CD4-positive, alpha-beta T cell treated with Interferon gamma for 1 hour (primary cell): ENCODE measurements around the gene TNF.

Experiments used
- DNase-seq: peaks from one replicate; pipeline ENCODE4 v3.0.0-alpha.2; 2020

TNF gene

DNA sequence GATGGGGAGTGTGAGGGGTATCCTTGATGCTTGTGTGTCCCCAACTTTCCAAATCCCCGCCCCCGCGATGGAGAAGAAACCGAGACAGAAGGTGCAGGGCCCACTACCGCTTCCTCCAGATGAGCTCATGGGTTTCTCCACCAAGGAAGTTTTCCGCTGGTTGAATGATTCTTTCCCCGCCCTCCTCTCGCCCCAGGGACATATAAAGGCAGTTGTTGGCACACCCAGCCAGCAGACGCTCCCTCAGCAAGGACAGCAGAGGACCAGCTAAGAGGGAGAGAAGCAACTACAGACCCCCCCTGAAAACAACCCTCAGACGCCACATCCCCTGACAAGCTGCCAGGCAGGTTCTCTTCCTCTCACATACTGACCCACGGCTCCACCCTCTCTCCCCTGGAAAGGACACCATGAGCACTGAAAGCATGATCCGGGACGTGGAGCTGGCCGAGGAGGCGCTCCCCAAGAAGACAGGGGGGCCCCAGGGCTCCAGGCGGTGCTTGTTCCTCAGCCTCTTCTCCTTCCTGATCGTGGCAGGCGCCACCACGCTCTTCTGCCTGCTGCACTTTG lies at the start of gene TNF:
TSS of gene TNF (plus strand) at position 231 of the 567 bp plus-strand sequence. CDS start at position 408, 177 bp downstream.
- DNase-seq: peak; percentile 88

DNA sequence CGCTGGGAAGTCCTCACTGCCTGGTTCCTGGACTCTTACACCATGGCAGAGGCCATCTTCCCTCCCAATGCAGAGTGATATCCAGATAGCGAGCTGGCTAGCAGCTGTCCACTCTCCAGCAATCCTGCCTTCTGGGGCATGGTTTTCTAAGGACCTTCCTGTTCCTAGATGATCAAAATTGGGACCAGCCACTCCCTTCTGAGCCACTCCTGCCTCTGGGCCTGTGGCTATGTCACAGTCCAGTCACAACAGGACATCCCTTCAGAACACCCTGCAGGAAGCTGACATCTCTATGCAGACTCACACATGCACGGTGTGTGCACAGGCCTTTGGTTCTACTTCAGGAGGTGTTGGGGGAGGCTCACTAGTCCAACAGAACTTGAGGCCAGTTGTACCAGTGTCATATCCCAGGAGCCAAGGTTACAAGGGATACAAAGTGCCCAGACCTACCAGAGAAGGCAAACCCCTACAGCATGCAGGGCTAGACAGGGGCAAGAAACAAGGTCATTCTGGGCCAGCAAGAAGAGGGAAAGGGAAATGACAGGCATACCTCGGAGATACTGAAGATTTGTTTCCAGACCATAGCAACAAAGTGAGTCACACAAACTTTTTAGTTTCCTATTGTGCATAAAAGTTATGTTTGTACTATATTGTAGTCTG lies 49.3 kb upstream of the TNF start:
- DNase-seq: no peak

DNA sequence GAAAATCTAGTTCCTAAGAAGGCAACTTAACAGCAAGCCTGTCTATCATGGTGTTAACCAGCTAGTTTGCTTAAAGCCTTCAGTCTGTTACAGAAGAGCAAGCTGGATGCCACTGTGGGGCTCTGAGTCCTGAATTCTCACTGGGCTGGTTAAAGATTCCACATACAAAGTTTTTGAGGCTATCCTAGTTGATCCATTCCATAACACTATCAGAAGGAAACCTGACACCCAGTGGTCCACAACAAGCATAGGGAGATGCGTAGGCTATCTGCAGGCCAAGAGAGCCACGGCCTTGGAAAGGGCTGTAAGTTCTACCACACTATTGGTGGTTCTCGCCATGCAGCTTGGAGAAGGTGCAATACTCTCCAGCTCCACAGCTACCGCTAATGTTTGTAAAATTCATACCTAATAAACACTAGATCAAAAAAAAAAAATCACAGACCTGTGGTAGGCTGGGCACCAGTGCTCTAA lies 47.0 kb upstream of the TNF start:
- no peak for DNase-seq

DNA sequence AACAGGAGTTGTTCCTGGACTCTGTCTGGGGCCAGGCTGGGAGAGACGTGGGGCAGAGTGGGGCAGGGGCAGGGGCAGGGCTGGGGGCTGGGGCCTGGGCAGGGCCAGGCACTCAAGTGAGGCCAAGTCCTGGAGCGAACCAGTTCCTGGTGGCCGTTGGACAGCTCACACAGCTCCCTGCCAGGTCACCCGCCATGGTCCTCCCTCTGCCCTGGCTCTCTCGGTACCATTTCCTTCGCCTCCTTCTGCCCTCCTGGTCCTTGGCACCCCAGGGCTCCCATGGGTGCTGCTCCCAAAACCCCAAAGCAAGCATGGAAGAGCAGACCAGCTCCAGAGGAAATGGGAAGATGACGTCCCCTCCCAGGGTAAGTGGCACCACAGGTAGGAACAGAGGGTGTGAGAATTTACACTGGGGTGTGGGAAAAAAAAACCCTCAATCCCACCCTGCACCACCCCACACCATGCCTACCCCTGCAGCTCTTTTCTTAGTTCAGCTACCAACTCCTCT lies 46.5 kb upstream of the TNF start, which contains the start of gene MCCD1:
TSS of gene MCCD1 (plus strand) at position 142 of the 508 bp plus-strand sequence. CDS start at position 195, 53 bp downstream.
- no peak for DNase-seq

DNA sequence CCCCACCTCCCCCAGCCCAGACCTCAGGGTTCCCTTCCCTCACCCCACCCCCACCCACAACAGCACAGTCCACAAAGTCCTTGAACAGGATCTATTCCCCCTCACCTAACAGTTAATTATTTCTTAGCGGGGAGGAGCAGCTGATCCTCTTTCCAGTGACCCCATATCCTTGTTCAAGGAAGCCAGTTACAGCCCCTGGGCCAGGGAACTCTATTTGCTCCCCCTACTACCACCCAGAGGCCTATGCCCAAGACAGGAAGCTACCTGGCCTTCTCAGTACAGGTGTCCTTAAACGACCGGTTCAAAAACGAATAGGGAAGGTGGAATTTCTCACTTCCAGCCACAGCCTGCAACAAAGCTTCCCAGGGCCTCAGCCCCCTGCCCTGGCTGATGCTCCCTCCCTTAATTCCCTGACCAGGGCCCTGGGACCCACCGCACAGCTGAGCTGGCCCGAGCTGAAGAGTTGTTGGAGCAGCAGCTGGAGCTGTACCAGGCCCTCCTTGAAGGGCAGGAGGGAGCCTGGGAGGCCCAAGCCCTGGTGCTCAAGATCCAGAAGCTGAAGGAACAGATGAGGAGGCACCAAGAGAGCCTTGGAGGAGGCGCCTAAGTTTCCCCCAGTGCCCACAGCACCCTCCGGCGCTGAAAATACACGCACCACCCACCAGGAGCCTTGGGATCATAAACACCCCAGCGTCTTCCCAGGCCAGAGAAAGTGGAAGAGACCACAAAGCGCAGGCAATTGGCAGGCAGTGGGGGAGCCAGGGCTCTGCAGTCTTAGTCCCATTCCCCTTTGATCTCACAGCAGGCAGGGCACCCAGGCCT lies 45.8 kb upstream of the TNF start:
- no peak for DNase-seq

DNA sequence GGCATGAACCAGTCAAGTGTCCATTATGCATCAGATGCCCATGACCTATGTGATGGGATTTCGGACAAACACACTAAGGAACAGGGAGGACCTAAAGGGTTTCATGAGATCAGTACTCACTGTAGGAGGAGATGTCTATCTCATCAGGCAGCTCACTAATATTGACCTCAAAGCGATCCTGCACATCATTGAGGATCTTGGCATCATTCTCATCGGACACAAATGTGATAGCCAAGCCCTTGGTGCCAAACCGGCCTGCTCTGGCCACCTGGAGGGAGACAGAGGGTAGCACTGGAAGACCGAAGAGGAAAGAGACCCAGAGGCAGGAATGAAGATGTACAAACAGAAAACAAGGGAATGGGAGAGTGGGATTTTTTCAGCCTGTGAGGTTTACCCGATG lies 44.7 kb upstream of the TNF start:
- DNase-seq: no peak

DNA sequence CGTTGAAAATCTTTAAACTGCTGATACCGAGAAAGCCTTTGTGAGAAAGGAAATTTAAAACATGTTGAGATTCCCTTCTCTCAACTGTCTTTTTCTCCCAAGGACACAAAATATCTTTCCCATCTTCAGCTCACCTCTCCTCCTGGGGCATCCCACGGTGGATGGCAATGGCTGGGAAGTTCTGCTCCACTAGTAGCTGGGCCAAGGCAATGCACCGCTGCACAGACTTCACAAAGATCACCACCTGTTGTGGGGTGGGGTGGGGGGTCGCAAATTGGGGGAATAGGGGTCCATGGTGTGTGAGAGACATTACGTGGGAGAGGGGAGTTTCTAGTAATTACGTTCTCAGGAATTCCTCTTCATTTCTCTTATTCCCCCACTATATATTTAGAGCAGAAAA lies 44.2 kb upstream of the TNF start:
- DNase-seq: no peak

DNA sequence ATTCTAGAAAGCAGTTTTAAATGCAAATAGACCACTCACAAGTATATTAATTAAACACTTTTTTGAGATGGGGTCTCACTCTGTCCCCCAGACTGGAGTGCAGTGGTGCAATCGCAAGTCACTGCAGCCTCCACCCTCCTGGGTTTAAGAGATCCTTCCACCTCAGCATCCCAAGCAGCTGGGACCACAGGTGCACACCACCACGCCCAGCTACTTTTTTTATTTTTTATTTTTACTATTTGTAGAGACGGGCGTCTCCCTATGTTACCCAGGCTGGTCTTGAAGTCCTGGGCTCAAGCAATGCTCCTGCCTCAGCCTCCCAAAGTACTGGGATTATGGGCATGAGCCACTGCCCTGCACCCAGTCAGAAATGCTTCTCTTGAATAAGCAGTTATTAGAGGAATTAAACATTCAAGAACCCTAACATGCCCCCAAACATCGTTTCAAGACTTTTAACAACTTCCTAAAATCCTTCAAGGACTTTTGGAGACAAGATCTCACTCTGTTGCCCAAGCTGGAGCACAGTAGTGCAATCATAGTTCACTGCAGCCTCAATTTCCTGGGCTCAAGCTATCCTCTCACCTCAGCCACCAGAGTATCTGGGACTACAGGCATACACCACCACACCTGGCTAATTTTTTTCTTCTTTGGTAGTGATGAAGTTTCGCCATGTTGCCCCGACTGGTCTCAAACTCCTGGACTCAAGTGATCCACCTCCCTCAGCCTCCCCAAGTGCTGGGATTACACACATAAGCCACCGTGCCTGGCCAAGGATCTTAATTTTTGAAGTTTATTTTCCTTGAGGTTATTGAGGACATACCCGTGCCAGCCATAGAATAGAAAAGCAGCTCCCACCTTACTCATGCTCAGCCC lies 43.4 kb upstream of the TNF start:
- no peak for DNase-seq

DNA sequence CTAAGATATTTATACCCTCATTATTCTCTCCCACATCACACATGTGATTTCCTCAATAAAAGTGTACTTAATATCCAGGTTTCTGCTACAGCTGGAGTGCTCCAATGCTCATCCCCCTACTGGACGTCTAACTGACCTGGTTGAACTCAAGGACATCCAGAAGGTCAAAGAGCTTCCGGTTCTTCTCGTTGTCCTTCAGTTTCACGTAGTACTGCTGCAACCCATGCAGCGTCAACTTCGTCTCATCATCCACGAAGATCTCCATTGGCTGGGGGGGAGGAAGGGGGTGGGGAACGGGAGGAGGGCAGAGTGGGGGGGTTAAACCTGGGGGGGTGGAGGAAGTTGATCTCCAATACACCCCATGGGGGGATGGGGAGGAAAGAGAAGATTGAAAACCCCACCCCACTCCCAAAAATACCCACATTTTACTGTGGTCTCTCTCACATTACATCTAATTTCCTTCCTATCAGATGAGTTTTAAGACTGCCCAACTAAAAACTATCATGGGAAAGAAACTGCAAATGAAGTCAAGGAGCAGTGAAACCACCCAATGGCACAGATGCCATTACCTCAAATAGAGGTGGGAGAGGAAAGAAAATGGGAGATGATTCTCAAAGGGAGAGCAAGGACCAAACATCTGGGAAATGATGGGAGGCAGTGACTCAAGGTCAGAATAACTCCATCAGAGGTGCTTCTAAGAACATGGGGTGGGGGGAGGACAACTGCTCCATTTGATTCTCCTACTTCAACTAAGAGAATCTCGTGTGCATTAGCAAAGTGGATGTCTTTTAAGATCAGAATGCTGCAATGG lies 42.5 kb upstream of the TNF start:
- no peak for DNase-seq

DNA sequence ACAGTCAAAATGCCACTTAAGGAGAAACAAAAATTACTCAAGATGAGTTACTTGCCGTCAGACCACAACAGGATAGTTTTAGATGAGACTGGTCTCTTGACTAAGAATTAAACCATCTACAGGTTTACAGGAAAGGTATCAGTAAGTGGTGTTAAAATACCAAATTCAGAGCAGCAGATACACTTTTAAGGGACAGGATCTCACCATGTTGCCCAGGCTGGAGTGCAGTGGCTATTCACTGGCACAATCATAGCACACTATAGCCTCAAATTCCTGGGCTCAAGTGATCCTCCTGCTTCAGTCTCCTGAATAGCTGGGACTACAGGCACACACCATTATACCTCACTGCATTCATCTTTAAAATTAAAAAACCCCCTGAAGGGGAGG lies 41.9 kb upstream of the TNF start:
- no peak for DNase-seq

DNA sequence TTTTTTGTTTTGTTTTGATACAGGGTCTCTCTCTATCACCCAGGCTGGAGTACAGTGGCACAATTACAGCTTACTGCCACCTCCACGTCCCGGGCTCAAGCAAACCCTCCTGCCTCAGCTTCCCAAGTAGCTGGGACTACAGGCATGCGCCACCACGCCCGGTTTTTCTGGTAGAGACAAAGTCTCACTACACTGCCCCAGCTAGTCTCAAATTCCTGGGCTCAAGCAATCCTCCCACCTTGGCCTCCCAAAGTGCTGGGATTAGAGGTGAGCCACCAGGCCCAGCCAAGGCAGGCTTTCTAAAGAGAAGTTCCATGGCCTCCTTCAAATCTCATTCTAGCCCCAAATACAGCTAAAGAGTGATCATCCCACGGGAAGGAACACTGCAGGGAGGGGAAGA lies 41.4 kb upstream of the TNF start:
- DNase-seq: no peak

DNA sequence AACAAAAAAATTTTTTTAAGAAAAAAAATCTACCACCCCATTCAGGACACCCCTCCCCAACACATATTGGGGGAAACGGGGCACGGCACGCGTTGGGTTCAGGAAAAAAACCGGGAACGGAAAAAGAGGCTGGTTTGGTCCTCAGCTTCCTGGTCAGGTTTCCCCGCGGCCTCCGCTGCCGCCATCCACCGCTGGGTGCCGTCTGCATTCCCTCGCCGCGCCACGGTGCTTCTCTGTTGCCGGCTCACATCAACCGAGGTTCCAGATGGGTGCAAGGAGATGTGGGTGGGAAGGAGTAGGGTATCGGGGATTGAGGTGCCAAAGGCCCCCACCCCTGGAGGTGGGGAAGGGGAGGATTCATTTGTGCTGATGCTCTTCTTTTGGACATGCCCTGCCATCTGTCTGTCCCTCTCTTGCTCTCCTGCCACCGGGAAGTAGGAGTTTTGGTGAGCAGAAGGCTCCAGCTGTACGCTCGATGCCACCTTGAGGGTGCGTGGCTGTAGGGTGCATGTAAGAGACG lies 40.8 kb upstream of the TNF start:
- no peak for DNase-seq

DNA sequence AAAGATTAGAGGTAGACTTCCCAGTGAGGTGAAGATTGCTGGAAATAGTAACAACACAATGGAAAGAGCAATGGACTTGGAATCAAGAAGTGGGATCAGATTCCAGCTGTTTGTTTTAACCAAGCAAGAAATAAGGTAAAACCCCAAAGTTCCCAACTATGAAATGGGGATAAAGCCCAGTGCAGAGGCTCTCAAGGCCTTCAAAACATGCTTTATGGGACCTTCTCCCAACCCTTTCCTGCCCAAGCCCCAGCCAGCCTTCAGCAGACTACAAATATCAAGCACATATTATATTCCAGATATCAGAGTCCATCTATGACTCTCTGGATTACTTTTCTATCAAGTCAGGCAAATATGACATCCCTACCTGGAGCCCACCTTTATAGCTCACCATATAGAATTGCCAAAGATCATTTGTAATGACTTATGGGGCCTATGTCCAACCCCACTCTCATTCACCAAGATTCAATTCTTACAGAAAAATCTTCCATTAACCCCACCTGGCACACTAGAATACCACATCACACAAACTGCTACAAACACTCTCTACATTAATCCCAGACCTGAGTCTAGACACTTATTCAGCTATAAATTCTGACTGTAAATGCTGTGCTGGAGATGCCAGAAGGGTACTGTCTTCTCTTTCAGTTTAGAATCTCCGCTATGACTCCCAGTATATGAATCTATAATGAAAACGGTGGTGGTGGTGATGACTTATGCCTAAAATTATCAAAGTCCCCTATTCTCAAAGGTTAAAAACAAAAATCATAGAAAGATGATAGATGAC lies 39.6 kb upstream of the TNF start:
- no peak for DNase-seq

DNA sequence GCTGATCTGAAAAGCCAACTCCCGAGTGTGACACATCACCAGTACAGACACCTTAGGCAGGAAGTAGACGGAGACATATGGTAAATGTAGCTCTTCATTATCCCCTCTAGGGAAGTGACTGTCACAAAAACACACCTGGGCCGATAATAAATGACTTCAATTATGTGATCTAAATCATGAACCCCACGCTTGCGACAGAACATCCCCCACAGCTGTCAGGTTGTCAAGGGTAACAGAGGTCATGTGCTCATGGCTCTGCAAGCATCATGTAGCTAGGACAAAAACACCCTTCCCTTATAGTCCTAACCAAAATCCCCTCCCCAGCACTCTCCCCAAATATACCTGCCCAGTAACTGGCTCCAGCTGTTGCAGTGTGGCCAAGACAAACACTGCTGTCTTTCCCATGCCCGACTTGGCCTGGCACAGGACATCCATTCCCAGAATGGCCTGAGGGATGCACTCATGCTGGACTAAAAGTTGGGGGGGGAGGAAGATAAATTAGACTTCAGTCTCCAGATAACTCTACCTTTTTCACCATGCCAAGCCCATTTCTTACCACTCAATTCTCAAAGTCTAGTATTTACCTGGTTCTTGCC lies 36.5 kb upstream of the TNF start:
- no peak for DNase-seq

DNA sequence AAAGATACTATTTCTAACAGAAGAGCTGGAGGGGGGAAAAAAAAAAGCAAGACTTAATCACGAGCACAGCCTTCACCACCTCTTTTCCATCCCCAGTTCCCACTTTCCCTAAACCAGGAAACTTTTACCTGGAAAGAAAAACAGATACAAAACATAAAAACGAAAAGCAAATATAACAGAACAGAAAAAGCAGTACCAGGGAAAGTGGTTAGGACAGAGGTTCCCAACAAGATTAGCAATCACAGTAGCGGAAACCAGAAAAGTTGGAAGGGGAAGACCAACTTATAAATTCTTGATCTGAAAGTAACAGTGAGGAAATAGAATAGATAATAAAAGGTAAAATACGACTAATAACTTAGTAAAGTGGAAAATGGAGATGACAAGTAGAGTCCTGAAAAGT lies 34.7 kb upstream of the TNF start:
- no peak for DNase-seq

DNA sequence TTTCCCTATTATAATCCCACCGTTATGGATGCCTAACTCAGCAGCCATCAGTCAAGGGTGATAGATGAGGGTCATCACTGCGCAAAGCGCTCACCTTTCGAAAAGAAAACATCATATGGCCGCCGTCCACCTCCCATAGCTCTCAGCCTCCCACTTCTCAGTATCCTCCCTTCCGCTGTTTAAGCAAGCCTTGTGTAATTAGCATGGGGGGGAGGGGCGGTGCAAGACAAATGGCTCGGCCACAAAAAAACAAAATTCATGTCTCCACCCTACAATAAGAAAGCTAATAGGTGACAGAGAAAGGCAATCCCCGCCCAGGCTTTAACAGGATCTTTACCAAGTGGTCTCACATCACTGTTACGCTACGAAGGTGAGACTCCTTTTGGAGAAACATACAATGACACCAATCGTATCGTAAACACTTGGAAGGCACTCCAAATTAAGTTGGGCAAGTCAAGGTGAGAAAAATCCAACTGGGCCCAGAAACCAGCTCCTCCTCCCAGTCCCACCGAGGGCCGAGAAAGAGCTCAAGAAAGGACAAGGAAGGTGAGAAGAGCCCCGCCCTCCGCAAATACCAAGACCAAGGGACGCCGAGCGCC lies 34.2 kb upstream of the TNF start:
- DNase-seq: peak; percentile 70

DNA sequence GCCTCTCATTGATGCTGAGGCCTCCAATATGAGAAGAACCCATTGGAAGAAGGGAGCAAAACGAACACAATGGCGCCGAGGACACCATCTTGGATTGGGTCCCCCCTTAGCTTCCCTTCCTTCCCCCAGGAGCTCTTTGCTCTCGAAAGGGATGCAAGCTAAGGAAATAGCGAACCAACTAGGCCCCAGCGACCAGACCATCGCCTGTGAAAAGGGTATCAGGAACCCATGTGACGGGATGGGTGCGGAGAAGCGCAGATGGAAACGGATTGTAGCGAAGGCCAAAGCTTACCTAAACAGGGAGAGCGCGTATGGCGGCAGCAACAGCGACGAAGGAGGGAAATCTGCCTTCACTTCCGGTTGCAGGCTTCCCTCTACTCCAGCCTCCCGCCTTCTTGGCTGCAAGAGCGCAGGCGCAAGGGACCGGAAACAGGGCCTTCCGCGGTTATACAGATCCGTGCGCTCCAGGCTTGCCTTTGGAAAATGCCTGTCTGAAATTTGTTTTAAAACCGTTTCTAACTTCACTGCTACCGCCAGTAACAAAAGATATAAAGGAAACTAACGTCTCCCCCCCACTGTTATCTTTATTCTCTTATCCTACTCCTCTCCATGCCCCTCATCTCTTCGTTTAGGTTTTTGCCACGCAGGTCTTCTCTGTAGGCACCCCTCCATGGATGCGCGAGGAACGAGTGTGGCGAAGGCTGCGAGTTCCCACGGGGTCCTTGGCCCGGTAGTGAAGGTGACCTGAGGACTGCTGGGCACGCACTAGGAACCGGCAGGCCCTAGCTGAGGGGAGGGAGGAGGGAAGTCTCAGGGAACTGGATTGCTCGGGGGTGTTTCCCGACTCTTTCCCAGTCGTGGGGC lies 33.5 kb upstream of the TNF start, which contains the start of gene DDX39B:
TSS of gene DDX39B (minus strand) at position 346 of the 864 bp plus-strand sequence. CDS start 1,471 bp downstream, outside the sequence.
- DNase-seq: peak; percentile 95

DNA sequence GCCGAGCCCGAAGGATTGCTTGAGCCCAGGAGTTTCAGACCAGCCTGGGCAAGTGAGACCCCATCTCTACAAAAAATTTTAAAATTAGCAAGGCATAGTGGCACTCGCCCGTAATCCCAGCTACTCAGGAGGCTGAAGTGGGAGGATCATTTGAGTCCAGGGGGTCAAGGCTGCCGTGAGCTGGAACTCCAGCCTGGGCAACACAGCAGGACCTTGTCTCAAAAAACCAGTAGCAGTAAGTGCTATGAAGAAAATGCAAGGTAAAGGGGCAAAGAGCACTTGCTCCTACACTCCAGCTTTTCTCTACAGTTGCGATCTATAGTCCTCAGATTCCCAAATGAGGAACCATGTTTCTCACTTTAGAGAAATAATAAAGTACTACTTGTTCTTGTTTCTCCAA lies 31.7 kb upstream of the TNF start:
- DNase-seq: no peak

DNA sequence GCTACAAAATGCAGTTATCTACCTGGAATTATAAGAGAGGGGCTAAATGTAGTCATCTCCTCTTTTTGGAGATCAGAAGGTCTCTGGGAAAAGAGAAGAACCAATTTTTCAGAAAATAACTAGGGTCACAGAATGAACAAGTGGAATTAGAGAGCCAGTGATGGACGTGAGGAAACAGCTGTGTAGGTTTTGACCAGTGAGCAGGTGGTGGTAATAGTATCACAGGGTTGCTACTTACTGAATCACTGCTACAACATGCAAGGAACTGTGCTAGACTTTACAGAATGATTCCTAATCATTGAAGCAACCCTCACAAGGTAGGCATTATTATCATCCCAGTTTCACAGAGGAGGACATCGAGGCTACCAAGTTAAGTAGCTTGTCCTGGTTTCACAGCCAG lies 30.7 kb upstream of the TNF start:
- DNase-seq: no peak
